Stimulated activated CD4-positive, alpha-beta T cell treated with anti-CD3 and anti-CD28 coated beads, TNF-alpha, amount 100 ng/mL, for 4 hours (primary cell): ENCODE data around the gene SLC18A3.

Experiments used
- DNase-seq, 3 experiments: peaks; one replicate each; pipeline ENCODE4 v3.0.0-alpha.2; 2020; ENCODE audit warnings: low read depth in 3 of 3

Gene SLC18A3

DNA sequence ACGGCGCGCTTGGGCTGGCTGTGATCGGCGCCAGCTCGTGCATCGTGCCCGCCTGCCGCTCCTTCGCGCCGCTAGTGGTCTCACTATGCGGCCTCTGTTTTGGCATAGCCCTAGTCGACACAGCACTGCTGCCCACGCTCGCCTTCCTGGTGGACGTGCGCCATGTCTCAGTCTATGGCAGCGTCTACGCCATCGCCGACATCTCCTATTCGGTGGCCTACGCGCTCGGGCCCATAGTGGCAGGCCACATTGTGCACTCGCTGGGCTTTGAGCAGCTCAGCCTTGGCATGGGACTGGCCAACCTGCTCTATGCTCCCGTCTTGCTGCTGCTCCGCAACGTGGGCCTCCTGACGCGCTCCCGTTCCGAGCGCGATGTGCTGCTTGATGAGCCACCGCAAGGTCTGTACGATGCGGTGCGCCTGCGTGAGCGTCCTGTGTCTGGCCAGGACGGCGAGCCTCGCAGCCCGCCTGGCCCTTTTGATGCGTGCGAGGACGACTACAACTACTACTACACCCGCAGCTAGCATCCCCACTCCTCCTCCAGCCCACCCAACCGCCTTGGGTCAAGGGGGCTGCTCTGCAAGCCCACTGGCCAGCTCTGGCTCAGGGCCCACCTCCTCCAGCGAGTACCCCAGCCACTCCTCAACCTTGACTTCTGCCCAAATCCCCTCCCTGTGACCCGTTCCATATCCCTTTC lies 1.9 kb downstream of the SLC18A3 start:
- no peak for DNase-seq

DNA sequence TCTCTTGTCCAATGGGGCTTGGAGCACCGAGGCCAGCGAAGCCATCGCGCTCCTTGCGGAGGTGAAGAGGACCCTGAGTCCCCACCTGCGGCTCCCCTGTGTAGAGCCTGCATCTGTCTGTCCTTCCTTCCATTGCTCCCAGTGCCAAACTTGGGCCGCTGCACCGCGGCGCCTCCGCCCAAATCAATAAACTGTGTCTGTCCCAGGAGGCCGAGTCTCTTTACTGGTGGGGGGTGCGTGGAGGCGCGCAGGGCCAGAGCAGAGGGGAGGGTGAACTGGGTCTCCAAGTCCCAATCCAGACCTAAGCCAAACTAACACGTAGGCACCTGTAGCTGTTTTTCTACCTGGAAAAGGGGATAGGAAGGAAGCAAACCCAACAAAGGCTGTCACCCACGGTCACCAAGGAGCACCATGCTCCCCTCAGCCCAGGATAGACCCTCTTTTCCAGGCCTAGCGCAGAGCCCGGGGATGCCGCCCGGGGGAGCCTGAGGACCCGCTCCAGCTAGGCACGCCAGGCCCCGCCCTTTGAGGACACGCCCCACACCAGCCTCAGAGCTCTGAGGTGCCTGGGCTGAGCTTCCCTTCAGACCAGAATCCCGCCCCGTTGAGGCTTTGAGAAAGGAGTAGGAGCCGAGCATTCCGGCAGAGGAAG lies 2.5 kb downstream of the SLC18A3 start:
- no peak for DNase-seq

DNA sequence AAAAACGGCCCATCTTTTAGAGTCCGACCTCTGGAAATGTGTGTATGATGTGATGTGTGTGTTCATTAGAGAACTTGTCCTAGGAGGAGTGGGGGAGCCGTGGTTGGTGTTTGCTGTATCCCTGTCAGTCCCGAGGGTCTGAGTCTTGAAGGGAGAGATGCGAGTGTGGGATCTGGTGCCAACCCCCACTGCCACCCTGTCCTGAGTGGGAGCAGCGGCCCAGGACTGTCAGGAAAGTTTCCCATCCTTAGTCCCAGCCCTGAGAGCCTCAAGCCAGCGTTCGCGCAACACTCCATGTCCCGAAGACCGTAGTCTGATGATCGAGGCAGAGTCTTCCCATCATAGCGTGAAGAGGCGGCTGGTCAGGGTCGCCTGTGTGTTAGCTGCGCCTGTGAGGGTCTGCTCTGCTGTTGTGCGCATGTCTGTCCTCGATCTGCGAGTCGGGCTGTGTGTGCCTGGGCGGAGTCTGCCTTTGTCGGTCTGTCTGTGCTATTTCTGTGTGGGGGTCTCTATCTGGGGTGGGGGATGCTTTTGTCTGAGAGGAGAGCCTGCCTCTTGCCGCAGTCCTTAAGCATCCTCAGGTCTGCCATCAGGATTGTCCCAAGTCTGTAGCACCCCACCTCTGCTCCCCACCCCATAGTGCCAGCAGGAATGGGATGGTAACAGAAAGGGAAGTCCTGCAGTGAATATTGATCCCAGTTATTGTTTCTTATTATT lies 3.2 kb downstream of the SLC18A3 start:
- no peak for DNase-seq

DNA sequence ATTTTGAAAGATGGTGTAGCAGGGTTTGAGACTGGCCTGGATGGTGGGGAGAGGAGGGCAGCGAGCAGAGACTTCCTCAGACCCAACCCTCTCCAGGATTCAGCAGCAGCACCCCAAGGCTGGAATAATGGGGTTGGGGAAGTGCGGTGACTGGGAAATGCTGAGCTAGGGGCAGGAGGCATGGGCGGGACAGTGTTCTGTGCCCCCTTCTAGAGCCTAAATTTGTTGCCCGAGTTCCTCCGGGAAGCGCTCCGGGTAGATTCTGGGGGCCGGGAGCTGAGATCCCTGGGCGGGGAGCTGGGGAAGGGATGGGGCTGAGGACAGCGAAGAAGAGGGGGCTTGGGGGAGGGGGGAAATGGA lies 3.8 kb downstream of the SLC18A3 start, which contains the start of gene CHAT:
TSS of gene CHAT (plus strand) at position 156 of the 360 bp plus-strand sequence. CDS start at position 309, 153 bp downstream.
- no peak for DNase-seq

DNA sequence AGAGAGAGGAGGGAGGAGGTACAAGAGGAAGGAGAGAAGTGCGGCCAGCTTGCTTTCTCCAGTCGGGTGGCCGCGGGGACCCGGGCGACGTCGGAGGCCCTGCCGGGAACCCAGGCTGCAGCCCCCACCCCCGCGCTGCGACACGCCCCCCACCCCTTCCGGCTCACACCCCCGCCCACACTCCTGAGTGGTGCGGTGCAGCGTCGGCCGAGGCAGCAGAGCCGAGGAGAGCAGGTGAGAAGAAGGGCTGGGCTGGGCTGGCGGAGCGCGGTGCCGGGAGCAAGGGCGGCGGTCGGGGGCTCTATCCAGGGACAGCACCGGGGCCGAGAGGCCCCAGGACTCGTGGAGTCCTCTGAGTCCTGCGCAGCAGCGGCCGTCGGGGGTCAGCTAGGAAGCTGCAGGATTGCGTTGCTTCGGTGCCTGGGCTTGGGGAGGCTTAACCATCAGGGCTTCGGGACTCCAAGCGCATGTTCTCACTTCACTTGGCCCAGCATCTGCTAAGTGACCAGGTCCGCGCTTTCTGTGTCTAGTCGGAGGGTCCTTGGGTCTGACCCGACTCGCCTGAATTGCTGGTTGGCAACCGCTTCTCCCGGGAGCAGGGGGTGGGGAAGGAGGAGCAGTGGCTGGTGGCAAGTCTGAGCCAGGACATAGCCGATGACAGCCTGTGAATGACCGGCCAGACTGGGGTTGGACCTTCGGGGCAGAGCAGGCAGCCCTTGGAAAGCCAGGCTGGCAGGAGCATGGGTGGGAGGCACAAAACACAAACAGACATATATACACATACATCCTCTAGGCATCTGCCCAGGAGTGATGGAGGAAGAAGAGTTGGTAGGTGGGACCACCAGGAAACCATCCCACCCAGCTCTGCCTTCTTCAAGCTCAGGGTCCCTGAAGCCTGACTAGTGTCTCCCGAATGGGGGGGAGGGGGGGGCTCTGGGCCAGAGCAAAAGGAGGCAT lies 4.4 kb downstream of the SLC18A3 start:
- no peak for DNase-seq

DNA sequence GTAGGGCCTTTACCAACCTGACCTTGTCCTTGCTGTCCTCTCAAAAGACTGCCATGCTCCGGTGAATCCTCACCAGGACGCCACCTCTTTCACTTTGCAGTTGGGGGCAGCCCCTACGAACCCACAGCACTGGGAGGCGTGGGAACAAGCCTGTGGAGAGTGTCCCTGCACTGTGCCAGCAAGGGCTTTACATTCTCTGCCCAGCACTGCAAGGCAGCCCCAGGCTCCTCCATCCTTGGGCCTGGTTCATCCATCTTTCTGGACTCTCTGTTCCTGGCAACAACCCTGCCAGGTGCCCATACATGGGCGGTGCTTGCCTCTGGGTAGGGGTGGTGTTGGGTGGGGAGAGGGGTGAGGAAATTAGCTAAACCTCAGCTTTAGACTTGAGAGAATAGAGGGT lies 5.1 kb downstream of the SLC18A3 start:
- DNase-seq = no peak

DNA sequence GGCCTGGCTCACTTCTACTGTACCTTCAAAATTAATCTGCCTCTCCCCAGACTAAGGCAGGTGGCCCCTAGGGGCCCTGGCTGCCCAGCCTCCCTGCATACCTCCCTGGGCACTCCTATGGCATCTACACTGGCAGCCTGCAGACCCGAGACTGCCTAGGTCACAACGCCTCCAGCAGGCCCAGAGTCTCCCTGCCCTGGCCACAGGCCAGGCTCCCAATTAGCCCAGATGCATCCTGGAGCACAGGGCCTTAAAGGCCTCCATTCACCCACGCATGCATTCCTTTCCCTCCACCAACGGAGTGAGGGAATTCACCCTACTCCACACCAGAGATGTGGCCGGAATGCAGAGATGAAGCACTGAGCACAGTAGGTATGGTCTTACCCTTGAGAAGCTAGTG lies 5.6 kb downstream of the SLC18A3 start:
- no peak for DNase-seq

DNA sequence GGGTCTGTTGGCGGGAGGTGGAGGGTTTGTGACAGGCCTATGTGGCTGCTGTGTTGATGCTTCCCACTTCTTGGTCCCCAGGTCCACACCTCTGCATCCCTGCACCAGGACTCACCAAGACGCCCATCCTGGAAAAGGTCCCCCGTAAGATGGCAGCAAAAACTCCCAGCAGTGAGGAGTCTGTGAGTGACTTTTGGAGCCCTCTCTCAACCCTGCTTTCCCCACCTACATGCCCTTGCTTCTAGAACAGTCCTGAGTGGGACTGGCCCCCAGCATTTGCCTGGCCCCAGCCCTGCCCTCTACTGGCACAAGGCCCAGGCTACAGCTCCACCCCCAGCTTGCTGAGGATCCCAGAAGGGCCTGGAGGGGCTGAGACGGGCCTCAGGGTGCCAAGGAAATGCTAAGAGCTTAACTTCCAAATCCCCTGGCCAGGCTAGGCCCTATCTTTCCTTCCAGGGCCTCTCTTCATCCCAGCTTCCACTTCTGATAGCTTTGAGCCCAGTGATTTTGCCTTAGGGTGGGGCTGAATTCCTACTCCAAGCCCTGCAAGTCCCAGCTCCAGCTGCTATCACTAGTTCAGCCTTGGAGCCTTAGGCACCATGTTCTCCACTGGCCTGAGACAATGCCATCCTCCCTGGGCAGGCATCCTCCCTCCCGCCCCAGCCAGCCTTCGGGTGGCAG lies 6.5 kb downstream of the SLC18A3 start:
- DNase-seq = no peak

DNA sequence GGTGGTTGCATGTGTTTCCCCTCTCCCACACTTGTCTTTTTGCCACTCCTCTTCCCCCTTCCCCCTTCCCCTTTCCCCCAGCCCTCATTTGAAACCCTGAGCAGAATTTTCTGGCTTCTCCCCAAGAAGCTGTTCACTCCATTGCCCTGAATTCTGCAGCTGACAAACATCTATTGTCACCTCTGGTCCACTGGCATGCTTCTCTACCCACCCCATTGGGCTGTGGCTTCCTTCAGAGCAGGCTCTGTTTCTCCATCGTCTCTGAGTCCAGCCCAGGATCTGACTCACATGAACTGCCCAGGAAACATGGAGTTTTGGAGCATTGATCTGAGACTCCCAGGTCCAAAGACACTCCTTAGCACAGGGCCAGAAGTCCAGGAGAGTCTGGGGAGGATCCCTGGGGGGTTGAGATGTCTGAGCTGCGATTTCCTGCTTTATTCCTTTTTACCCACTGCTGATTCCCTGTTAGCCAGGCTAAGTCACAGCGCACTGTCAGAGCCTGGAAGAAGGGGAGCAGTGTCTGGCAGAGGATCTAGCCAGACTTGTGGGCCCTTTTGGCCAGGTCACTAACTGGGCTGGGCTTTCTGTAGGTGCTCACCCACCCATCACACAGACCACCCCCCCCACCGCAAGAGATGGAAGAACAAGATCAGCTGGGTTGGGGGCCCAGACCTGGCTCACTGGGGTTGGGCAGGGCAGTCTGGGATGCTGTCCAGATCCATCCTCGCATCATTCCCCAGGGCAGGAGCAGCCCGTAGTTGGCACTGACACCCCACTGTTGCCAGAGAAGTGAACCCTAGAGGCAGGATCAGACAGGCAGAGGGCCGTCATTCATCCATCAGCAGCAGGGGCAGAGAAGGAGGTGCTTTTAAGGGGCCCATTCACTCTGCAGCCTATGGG lies 7.3 kb downstream of the SLC18A3 start:
- no peak for DNase-seq

DNA sequence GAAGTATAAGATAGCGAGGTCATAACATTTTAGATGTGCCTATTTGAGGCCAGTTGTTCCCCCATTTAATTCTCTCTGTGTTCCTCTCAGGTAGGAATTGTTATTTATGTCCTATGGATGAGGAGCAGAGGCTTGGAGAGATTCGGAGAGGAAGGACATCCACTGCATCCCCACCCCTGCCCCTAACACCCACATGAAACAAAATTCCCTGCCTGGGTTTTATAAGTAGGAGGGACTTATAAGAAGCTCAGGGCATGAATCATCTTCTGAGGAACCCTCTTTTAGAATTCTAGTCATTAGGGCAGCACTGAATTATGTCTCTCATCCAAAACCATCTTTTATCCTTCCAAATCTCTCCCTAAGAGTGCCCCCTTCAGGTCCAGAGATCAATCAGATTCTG lies 8.7 kb downstream of the SLC18A3 start:
- no peak for DNase-seq

DNA sequence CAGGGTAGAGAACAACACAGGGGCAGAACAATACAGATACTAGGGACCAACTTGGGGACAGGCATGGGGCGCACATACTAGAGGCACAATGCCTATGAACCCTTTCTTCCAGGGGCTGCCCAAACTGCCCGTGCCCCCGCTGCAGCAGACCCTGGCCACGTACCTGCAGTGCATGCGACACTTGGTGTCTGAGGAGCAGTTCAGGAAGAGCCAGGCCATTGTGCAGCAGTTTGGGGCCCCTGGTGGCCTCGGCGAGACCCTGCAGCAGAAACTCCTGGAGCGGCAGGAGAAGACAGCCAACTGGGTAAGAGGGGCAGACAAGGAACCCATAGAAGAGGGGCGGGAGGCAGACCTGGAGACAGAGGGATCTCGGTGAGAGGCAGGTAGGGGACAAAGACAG lies 9.5 kb downstream of the SLC18A3 start:
- no peak for DNase-seq

DNA sequence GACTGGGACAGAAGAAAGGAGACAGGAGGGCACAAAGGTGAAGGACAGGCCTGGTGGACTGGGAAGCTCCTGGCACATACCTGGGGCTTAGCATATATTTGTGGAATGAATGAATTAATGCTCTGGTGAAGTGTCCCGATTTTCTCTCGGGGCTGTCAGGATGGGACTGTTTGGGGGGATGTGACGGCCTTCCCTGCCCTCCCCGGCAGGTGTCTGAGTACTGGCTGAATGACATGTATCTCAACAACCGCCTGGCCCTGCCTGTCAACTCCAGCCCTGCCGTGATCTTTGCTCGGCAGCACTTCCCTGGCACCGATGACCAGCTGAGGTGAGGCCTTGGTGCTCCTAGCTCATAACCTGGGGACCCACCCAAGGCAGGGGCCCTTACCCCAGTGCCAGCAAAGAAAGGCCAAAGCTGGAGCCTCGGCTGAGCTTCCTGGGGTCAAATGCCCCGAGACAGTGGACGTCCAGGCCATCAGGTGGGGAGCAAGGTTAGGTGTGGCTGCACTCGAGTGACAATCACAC lies 10.2 kb downstream of the SLC18A3 start:
- no peak for DNase-seq

DNA sequence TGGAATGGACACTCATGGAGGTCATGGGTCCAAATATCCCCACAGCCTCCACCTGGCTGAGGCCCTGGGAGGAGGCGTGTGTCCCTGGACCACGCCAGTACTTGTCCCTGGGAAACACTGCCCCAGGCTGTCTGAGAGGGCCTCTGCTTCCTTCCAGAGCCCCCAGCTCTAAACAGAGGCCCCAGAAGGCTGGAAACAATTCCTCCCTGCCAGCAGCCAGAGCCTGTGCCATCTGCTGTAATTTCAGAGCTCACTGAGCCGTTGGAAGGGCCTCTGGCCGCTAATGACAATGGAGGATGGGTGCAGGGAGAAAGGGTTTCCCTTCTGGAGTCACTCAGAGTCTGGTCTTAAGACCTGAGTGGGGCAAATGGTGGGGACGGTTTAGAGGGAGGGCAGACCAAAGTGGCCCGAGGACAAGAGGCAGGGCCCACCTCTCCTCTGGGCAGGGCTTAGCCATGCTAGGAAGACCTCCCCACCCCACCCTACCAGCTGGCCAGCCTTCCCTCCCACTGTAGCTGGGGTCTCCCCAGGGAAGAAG lies 10.8 kb downstream of the SLC18A3 start:
- DNase-seq = no peak

DNA sequence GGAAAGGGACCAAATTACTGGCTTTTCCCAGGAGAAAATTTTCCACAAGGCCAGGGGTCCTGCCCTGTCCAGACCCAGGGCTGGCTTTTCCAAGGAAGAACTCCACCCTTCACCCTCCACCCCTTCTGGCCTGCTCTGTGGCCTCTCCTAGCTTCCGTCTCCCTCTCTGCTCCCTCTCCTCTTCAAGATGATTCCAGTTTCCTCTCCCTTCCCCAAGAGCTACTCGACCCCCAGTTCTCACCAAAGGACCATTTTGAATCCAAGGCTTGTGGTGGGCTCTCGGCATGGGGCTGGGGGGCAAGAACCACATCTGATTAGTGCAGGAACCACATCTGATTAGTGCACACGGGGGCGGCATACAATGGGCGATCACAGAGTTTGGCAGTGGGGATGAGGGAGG lies 11.5 kb downstream of the SLC18A3 start:
- no peak for DNase-seq

DNA sequence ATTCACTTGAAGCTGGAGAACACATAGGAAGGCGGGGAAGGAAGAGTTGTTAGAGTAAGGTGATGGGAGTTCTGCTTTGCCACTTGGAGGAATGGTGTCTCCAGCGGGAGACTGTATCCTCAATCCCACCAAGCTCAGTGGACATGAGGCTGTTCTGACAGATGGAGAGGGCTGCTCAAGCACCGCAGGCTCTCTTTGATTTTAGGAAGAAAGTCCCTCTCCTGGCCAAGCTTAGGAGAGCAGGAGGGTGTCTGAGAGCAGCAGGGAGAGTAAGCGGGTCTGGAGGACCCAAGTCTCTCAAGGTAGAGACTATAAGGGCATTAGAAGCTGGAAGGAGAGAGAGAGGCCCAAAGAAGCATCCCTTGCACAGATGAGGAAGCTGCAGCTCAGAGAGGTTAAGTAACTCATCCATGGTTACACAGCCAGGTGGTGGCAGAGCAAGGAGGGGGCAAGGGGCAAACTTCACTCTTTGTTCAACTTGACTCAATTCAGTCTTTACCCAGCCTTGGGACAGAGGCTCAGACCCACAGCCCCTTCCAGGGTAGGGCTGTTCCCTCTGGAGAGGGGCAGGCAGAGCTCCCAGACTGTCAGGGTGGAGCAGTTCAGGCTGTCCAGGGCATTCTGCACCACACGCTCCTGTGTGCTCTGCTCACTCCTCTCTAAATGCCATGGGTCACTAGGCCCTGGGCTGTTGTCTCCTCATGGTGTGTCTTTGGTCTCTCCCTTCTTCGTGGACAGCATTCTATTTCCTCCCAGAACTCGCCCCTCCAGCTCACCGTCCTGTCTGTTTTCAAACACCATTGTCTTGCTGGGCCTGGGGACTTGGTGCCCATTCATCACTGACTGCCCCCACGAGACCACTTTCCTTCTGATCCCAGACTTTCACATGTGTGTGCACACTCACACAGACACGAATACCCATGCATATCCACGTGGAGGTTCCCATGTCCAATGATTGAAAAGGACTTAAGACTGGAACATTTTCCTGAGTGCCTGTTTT lies 12.6 kb downstream of the SLC18A3 start:
- DNase-seq = no peak

DNA sequence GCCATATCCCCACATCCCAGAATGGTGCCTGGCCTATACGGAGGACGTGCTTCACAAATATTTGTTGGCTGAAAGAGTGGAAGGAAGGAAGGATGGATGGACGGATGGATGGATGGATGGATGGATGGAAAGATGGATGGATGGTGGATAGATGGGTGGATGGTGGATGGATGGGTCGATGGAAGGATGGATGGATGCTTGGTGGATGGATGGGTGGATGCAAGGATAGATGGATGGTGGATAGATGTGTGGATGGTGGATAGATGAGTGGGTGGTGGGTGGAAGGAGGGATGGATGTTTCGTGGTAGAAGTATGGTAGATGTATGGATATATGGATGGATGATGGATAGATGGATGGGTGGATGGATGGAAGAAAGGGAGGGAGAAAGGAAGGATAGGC lies 14.5 kb downstream of the SLC18A3 start:
- no peak for DNase-seq

DNA sequence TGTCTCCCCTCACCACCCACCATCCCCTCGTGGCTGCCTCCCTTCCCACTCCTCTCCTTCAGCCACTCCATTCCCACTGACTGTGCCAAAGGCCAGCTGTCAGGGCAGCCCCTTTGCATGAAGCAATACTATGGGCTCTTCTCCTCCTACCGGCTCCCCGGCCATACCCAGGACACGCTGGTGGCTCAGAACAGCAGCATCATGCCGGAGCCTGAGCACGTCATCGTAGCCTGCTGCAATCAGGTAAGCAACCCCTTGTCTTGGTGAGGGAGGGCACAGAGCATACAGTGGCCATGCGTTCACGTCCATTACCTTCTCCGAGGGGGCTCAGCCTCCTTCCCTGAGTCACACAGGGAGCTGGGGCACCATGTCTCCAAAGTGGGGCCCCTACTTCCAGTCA lies 15.3 kb downstream of the SLC18A3 start:
- no peak for DNase-seq

DNA sequence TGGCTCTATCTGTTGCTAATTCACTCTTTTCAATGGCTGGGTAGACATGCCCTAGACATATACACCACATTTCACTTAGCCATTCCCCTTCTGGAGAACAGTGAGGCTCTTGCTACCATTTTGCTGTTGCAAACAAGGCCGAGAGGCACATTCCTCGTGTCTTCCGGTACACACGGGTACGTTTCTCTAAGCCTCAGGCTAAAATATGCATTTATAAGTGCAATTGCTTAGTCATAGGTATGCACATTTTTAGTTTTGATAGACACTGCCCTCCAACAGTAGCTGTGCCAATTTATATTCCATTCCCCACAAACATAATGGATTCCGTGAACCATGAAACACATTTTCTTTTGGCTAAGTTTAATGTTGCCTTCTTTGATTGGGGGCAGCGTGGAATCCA lies 16.9 kb downstream of the SLC18A3 start:
- DNase-seq = no peak
